C4-2B (cell line): Measurements from ENCODE around the gene MYLK.

Experiments
- H3K27ac ChIP-seq: fragments of 450-650 bp; 2 replicates; pipeline ENCODE4 v1.5.1; 2017
- CTCF ChIP-seq: fragments of 450-650 bp; conservative IDR thresholded peaks from 2 replicates; pipeline ENCODE4 v1.5.1; 2017; ENCODE audit warnings: mild to moderate bottlenecking
- ZFX ChIP-seq: fragments of 450-650 bp; IDR thresholded peaks from 2 replicates; pipeline ENCODE4 v1.6.1; 2017

Gene MYLK

GRCh38 chr3:123803521-123803920 lies 80.6 kb downstream of the MYLK start:
- H3K27ac ChIP-seq, result no peak overlapping the region
- no peak for TF ChIP-seq ZFX
- no peak for TF ChIP-seq CTCF

- TF ChIP-seq ZFX (no peak), CTCF (no peak)
Measured at GRCh38 chr3:123802007-123802625, 82.0 kb downstream of the MYLK start.

GRCh38 chr3:123801474-123801873 lies 82.7 kb downstream of the MYLK start:
- TF ChIP-seq CTCF, result no peak
- no peak overlapping the region for H3K27ac ChIP-seq

More at GRCh38 chr3:123802007-123802625, 82.0 kb downstream of the MYLK start:
- no peak overlapping the region for H3K27ac ChIP-seq

GRCh38 chr3:123800362-123800682 lies 83.8 kb downstream of the MYLK start:
- H3K27ac ChIP-seq, result no peak overlapping the region
- no peak for TF ChIP-seq ZFX
- no peak for TF ChIP-seq CTCF

- TF ChIP-seq ZFX (no peak), CTCF (no peak)
- no peak overlapping the region for H3K27ac ChIP-seq
Measured at GRCh38 chr3:123799544-123800361, 84.4 kb downstream of the MYLK start.

GRCh38 chr3:123798550-123798949 lies 85.6 kb downstream of the MYLK start:
- no peak overlapping the region for H3K27ac ChIP-seq
- TF ChIP-seq ZFX, result no peak
- TF ChIP-seq CTCF, result no peak

- TF ChIP-seq CTCF, result no peak
- no peak for TF ChIP-seq ZFX
- H3K27ac ChIP-seq, result no peak overlapping the region
Measured at GRCh38 chr3:123795471-123796251, 88.5 kb downstream of the MYLK start.
